ENCODE measurements around the gene FLAD1.

Gene FLAD1

DNA sequence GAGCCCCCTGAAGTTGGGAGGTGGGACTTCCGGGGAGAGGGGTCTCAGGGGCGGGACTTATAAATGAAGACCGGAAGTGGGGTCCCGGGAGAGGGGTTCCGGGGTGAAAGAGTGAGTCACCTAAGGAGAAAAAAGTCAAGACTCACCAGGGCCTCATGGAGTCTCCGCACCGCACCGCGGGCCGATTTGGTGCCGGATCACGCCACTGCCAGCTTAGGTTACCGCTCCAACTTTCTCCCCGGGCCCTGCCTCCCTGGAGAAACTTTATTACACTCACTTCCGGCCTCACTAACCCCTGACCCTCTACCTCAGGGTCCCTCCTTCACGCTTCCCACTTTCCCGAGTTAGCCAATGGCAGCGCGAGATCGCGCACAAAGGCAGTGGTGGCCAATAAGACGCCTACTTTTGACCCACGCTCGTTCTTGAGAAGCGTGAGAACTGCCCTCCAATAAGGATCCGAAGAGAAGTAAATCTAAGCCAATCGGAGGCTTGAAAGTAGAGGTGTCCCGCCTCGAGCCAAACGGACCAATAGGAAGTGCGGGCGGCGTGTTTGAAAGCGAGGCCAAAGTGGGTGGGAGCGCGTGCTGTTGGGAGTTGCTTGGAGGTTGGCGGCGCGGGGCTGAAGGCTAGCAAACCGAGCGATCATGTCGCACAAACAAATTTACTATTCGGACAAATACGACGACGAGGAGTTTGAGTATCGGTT, 8.9 kb upstream of the FLAD1 start, which contains the start of gene CKS1B (continued):
- TF ChIP-seq PRDM1 (tag by site-specific recombination; IDR thresholded peaks at IDR 0.05) (peak; percentile 97), SCRT2 (tag by site-specific recombination; IDR thresholded peaks at IDR 0.05) (no peak), ZBTB7A (tag by site-specific recombination; IDR thresholded peaks at IDR 0.05; ENCODE audit: low read depth) (peak; percentile 99), ZSCAN18 (tag by site-specific recombination; IDR thresholded peaks at IDR 0.05) (no peak), ZNF354C (tag by site-specific recombination; IDR thresholded peaks at IDR 0.05; ENCODE audit: borderline replicate concordance, low read depth) (no peak), ZNF791 (tag by site-specific recombination; IDR thresholded peaks at IDR 0.05) (no peak), ZNF777 (tag by site-specific recombination; IDR thresholded peaks at IDR 0.05; ENCODE audit: borderline replicate concordance) (no peak), SALL2 (tag by site-specific recombination; IDR thresholded peaks at IDR 0.05; ENCODE audit: borderline replicate concordance) (no peak), ZNF146 (tag by site-specific recombination; IDR thresholded peaks at IDR 0.05) (no peak), ZNF248 (tag by site-specific recombination; IDR thresholded peaks at IDR 0.05) (no peak), HOXA7 (CRISPR knock-in tag; IDR thresholded peaks at IDR 0.05; ENCODE audit: borderline replicate concordance) (no peak), GLIS1 (tag by site-specific recombination; IDR thresholded peaks at IDR 0.05) (0 out of 2 replicates have a peak, but pooled peaks have one; percentile 19), SCRT1 (tag by site-specific recombination; IDR thresholded peaks at IDR 0.05; ENCODE audit: borderline replicate concordance) (no peak), ZBTB21 (tag by site-specific recombination; IDR thresholded peaks at IDR 0.05) (peak; percentile 30; the same call in 1 of the 2 replicates), ZNF654 (tag by site-specific recombination; IDR thresholded peaks at IDR 0.05; ENCODE audit: low read depth) (no peak), BCL11B (tag by site-specific recombination; IDR thresholded peaks at IDR 0.05; ENCODE audit: low read depth) (peak; percentile 99), ZNF274 (IDR thresholded peaks at IDR 0.05; ENCODE audit: low read length) (no peak), ZNF274 (tag by site-specific recombination; IDR thresholded peaks at IDR 0.05; ENCODE audit: borderline replicate concordance) (no peak), TCF7L2 (IDR thresholded peaks at IDR 0.05; ENCODE audit: borderline replicate concordance, low read depth, low read length) (peak; percentile 98), GLI4 (tag by site-specific recombination; IDR thresholded peaks at IDR 0.05) (no peak), ZNF214 (tag by site-specific recombination; IDR thresholded peaks at IDR 0.05; ENCODE audit: borderline replicate concordance) (no peak), ZNF26 (tag by site-specific recombination; IDR thresholded peaks at IDR 0.05) (no peak), ZNF423 (tag by site-specific recombination; IDR thresholded peaks at IDR 0.05) (peak; percentile 84), ZNF843 (tag by site-specific recombination; IDR thresholded peaks at IDR 0.05) (peak; percentile 47; the same call in 1 of the 2 replicates)
- TF ChIP-seq, protein P1, sequence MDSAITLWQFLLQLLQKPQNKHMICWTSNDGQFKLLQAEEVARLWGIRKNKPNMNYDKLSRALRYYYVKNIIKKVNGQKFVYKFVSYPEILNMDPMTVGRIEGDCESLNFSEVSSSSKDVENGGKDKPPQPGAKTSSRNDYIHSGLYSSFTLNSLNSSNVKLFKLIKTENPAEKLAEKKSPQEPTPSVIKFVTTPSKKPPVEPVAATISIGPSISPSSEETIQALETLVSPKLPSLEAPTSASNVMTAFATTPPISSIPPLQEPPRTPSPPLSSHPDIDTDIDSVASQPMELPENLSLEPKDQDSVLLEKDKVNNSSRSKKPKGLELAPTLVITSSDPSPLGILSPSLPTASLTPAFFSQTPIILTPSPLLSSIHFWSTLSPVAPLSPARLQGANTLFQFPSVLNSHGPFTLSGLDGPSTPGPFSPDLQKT (IDR thresholded peaks at IDR 0.05; ENCODE audit: borderline replicate concordance, low read depth, low read length): peak; percentile 84
- TF ChIP-seq, protein P2, sequence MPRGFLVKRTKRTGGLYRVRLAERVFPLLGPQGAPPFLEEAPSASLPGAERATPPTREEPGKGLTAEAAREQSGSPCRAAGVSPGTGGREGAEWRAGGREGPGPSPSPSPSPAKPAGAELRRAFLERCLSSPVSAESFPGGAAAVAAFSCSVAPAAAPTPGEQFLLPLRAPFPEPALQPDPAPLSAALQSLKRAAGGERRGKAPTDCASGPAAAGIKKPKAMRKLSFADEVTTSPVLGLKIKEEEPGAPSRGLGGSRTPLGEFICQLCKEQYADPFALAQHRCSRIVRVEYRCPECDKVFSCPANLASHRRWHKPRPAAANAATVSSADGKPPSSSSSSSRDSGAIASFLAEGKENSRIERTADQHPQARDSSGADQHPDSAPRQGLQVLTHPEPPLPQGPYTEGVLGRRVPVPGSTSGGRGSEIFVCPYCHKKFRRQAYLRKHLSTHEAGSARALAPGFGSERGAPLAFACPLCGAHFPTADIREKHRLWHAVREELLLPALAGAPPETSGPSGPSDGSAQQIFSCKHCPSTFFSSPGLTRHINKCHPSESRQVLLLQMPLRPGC (tag by site-specific recombination; IDR thresholded peaks at IDR 0.05): 0 out of 2 replicates have a peak, but pooled peaks have one; percentile 60
- TF ChIP-seq, protein P3, sequence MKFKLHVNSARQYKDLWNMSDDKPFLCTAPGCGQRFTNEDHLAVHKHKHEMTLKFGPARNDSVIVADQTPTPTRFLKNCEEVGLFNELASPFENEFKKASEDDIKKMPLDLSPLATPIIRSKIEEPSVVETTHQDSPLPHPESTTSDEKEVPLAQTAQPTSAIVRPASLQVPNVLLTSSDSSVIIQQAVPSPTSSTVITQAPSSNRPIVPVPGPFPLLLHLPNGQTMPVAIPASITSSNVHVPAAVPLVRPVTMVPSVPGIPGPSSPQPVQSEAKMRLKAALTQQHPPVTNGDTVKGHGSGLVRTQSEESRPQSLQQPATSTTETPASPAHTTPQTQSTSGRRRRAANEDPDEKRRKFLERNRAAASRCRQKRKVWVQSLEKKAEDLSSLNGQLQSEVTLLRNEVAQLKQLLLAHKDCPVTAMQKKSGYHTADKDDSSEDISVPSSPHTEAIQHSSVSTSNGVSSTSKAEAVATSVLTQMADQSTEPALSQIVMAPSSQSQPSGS (tag by site-specific recombination; IDR thresholded peaks at IDR 0.05; ENCODE audit: low read depth): no peak
- TF ChIP-seq, protein P4, sequence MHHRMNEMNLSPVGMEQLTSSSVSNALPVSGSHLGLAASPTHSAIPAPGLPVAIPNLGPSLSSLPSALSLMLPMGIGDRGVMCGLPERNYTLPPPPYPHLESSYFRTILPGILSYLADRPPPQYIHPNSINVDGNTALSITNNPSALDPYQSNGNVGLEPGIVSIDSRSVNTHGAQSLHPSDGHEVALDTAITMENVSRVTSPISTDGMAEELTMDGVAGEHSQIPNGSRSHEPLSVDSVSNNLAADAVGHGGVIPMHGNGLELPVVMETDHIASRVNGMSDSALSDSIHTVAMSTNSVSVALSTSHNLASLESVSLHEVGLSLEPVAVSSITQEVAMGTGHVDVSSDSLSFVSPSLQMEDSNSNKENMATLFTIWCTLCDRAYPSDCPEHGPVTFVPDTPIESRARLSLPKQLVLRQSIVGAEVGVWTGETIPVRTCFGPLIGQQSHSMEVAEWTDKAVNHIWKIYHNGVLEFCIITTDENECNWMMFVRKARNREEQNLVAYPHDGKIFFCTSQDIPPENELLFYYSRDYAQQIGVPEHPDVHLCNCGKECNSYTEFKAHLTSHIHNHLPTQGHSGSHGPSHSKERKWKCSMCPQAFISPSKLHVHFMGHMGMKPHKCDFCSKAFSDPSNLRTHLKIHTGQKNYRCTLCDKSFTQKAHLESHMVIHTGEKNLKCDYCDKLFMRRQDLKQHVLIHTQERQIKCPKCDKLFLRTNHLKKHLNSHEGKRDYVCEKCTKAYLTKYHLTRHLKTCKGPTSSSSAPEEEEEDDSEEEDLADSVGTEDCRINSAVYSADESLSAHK (tag by site-specific recombination; IDR thresholded peaks at IDR 0.05): peak; percentile 51; the same call in 1 of the 2 replicates
- TF ChIP-seq, protein P5, sequence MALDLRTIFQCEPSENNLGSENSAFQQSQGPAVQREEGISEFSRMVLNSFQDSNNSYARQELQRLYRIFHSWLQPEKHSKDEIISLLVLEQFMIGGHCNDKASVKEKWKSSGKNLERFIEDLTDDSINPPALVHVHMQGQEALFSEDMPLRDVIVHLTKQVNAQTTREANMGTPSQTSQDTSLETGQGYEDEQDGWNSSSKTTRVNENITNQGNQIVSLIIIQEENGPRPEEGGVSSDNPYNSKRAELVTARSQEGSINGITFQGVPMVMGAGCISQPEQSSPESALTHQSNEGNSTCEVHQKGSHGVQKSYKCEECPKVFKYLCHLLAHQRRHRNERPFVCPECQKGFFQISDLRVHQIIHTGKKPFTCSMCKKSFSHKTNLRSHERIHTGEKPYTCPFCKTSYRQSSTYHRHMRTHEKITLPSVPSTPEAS (tag by site-specific recombination; IDR thresholded peaks at IDR 0.05): no peak

Data from HEK293 (cell line).